Hypothalamus (tissue), 51 donors: Measurements from ENCODE around the gene KIAA1217.
A peak's percentile ranks its signal among the peaks of the same experiment; 100 is the strongest.
"Not testable (repeated sequence)": the region's sequence is repeated elsewhere in the genome, so short reads cannot be mapped to it uniquely, and the experiment has no call there.

Source experiments
- DNase-seq, 51 donors: peaks; one replicate each; lab custom pipeline; 2025; lab: John Stamatoyannopoulos, UW

KIAA1217 gene

GRCh38 chr10:24434961-24435360 lies 226.0 kb downstream of the KIAA1217 start:
- DNase-seq = no peak

- no peak for DNase-seq
Measured at GRCh38 chr10:24435374-24435773, 226.4 kb downstream of the KIAA1217 start.

GRCh38 chr10:24437302-24437701 lies 228.4 kb downstream of the KIAA1217 start:
- no peak for DNase-seq

- DNase-seq = no peak
Measured at GRCh38 chr10:24438800-24439199, 229.9 kb downstream of the KIAA1217 start.

- no peak for DNase-seq
Measured at GRCh38 chr10:24439935-24440334, 231.0 kb downstream of the KIAA1217 start.

GRCh38 chr10:24440817-24441797 lies 232.2 kb downstream of the KIAA1217 start:
- DNase-seq = no peak

GRCh38 chr10:24442234-24442633 lies 233.3 kb downstream of the KIAA1217 start:
- no peak for DNase-seq

GRCh38 chr10:24442641-24443174 lies 233.8 kb downstream of the KIAA1217 start:
- not testable (repeated sequence) for DNase-seq

- DNase-seq = no peak
Measured at GRCh38 chr10:24444337-24444736, 235.4 kb downstream of the KIAA1217 start.

- not testable (repeated sequence) for DNase-seq
Measured at GRCh38 chr10:24445958-24446357, 237.0 kb downstream of the KIAA1217 start.

- no peak for DNase-seq
Measured at GRCh38 chr10:24446739-24447138, 237.8 kb downstream of the KIAA1217 start.

GRCh38 chr10:24448351-24448999 lies 239.5 kb downstream of the KIAA1217 start:
- DNase-seq = no peak

GRCh38 chr10:24449321-24449740 lies 240.4 kb downstream of the KIAA1217 start:
- no peak for DNase-seq

- DNase-seq = no peak
Measured at GRCh38 chr10:24449769-24450310, 240.9 kb downstream of the KIAA1217 start.

GRCh38 chr10:24451325-24451820 lies 242.4 kb downstream of the KIAA1217 start:
- DNase-seq = no peak

GRCh38 chr10:24452030-24452429 lies 243.1 kb downstream of the KIAA1217 start:
- DNase-seq = no peak

- no peak for DNase-seq
Measured at GRCh38 chr10:24453404-24453830, 244.5 kb downstream of the KIAA1217 start.

- no peak for DNase-seq
Measured at GRCh38 chr10:24453973-24454372, 245.0 kb downstream of the KIAA1217 start.

- peak in 1 of 51 donors; percentile 11 for DNase-seq
Measured at GRCh38 chr10:24455447-24455846, 246.5 kb downstream of the KIAA1217 start.

- no peak for DNase-seq
Measured at GRCh38 chr10:24456322-24456721, 247.4 kb downstream of the KIAA1217 start.
